Neural crest cell (in vitro differentiated cells): ENCODE data around the gene GIMAP5. TPM values are rescaled to one million over a fixed set of nuclear protein-coding genes. Genes with fewer than 3 reads are reported as not detected.

Experiments
- DNase-seq: peaks from one replicate; pipeline ENCODE4 v3.0.0; 2021; ENCODE audit warnings: low read depth, mixed read lengths, low spot score
- H3K27ac Mint-ChIP-seq: one replicate; pipeline ENCODE4 v1.8.0; 2021; ENCODE audit warnings: mild to moderate bottlenecking, mixed read lengths; ENCODE audit not compliant: unreplicated experiment
- H3K27me3 Mint-ChIP-seq: 2 replicates; pipeline ENCODE4 v1.8.0; 2021; ENCODE audit warnings: low read depth, mild to moderate bottlenecking, mixed read lengths
- H3K36me3 Mint-ChIP-seq: 2 replicates; pipeline ENCODE4 v1.8.0; 2021; ENCODE audit warnings: low read depth, mild to moderate bottlenecking, mixed read lengths
- H3K4me1 Mint-ChIP-seq: 2 replicates; pipeline ENCODE4 v1.8.0; 2021; ENCODE audit warnings: mixed read lengths
- H3K4me3 Mint-ChIP-seq: one replicate; pipeline ENCODE4 v1.8.0; 2021; ENCODE audit warnings: mild to moderate bottlenecking, mixed read lengths
- H3K9me3 Mint-ChIP-seq: 2 replicates; pipeline ENCODE4 v1.8.0; 2021; ENCODE audit warnings: mixed read lengths
- total RNA-seq: library from RNA; stranded (reverse); gene quantifications from 2 replicates; pipeline ENCODE4 v1.2.1, GENCODE V29; 2021
- TF ChIP-seq, protein P1 (sequence below): fragments of 200-600 bp; sonication (generic); conservative IDR thresholded peaks from 2 replicates; pipeline ENCODE4 v1.5.0; 2021; ENCODE audit warnings: antibody characterized with exemption, mild to moderate bottlenecking

The GIMAP5 gene
- total RNA-seq, 1 donor from 2014 or later = 0.19 TPM

DNA sequence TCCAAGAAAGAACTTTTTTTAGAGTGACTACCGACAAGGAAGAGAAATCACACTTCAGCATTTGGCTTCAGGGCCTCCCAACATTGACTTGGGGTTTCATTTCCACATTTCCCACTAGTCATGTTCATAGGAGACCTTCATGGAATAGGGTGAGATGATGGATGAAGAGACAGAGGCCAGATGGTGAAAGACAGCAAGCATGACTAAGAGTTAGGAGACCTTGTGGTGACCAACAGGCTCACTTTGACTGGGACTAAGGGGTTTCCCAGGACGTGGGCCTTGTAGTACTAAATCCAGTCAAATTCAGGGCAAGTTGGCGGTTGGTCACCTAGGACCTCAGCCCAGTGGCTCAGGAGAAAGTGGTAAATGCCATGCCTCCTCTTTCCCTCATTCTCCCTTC is 3.0 kb upstream of the GIMAP5 start:
- Mint-ChIP-seq H3K4me3 (no peak overlapping the region), H3K27ac (no peak overlapping the region), H3K27me3 (peaks cover 26% of the 10 kb centered on the region), H3K36me3 (no peaks in the 10 kb centered on the region), H3K9me3 (no peaks in the 10 kb centered on the region), H3K4me1 (peaks cover 16% of the 10 kb centered on the region)
- TF ChIP-seq, protein P1, sequence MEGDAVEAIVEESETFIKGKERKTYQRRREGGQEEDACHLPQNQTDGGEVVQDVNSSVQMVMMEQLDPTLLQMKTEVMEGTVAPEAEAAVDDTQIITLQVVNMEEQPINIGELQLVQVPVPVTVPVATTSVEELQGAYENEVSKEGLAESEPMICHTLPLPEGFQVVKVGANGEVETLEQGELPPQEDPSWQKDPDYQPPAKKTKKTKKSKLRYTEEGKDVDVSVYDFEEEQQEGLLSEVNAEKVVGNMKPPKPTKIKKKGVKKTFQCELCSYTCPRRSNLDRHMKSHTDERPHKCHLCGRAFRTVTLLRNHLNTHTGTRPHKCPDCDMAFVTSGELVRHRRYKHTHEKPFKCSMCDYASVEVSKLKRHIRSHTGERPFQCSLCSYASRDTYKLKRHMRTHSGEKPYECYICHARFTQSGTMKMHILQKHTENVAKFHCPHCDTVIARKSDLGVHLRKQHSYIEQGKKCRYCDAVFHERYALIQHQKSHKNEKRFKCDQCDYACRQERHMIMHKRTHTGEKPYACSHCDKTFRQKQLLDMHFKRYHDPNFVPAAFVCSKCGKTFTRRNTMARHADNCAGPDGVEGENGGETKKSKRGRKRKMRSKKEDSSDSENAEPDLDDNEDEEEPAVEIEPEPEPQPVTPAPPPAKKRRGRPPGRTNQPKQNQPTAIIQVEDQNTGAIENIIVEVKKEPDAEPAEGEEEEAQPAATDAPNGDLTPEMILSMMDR = no peak
- DNase-seq = no peak

DNA sequence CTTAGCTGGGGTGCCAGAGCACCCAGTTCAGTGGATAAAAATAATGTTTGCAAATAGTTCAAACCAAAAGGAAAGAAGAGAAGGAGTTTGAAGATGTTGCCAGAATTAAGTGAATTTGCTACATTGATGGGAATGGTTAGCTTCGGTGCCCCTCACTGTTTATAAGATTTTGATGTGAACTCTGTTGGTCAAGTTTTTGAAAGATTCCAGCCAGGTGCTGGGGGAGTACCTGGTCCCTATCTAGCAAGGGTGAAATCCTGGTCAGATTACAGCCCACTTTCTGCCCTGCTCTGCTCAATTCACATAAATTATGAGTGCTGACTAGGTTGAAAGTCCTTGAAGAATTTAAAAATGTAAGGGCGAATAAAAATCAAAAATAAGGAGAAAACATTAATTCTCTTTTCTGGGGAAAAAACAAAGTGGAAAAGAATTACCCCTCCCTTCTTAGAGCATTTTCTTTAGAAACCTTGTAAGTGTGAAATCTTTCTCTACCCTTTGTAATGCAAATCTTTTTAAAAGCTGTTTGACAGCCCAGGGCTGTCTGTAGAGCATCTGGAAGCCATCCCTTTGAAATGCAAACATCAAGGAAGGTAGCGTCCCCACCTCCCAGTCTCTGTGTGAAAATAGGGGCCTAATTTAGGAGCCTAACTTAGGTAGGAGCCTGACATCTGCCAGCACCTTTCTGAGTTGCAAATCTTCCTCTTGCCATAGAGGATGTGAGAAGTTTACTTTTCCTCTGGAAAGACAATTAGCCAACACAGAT is 1.4 kb upstream of the GIMAP5 start:
- Mint-ChIP-seq H3K4me3 (no peak overlapping the region), H3K9me3 (no peaks in the 10 kb centered on the region), H3K4me1 (peaks cover 16% of the 10 kb centered on the region)

DNA sequence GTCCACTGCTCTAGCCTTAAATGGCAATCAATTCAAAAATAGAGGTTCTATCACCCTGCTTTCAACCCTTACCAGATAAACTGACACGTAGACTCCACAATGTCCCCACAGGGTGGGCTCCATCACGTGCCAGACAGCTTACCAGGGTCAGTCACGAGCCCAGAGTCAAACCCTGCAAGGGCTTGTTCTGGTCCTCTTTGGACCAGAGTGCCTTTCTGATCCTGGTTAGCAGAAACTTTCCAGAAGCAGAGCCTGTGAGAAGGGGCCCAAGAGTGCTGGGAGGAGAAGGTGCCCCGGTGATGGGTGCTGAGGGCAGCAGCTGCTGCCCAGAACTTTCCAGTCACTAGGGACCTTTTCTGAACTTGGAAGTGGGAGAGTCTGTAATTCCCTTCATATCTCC is 354 bp upstream of the GIMAP5 start:
- H3K27me3 Mint-ChIP-seq = peaks cover 25% of the 10 kb centered on the region
- peaks cover 16% of the 10 kb centered on the region for H3K4me1 Mint-ChIP-seq
- DNase-seq = no peak
- no peak overlapping the region for H3K27ac Mint-ChIP-seq
- no peaks in the 10 kb centered on the region for H3K36me3 Mint-ChIP-seq
- H3K4me3 Mint-ChIP-seq = no peak overlapping the region
- TF ChIP-seq, protein P1 = no peak
- H3K9me3 Mint-ChIP-seq = no peaks in the 10 kb centered on the region

More for the DNA sequence above, 1.4 kb upstream of the GIMAP5 start:
- Mint-ChIP-seq H3K27ac (no peak overlapping the region), H3K27me3 (peaks cover 27% of the 10 kb centered on the region), H3K36me3 (no peaks in the 10 kb centered on the region)
- TF ChIP-seq, protein P1 = no peak
- no peak for DNase-seq

DNA sequence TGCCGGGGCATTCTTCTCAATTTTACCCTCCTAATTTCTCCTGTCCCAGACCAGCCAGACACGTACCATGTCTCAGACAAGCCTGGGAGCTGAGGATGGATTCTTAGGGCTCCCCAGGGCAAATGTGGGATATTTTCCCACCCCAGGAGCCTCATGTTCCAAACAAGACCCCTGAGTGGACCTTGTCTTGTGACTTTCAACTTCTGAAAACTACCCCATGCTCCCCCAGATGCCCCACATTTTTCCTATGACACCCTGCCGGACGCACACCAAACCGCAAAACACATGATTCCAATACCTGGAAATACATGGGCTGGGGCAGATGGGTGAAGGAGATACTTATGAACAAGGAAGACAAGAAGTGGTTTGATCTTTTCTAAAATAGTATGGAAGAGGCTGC is 874 bp downstream of the GIMAP5 start:
- Mint-ChIP-seq H3K4me1 (peaks cover 16% of the 10 kb centered on the region), H3K9me3 (no peaks in the 10 kb centered on the region), H3K4me3 (no peak overlapping the region), H3K27ac (no peak overlapping the region), H3K36me3 (no peaks in the 10 kb centered on the region), H3K27me3 (peaks cover 22% of the 10 kb centered on the region)
- TF ChIP-seq, protein P1 = no peak
- no peak for DNase-seq

DNA sequence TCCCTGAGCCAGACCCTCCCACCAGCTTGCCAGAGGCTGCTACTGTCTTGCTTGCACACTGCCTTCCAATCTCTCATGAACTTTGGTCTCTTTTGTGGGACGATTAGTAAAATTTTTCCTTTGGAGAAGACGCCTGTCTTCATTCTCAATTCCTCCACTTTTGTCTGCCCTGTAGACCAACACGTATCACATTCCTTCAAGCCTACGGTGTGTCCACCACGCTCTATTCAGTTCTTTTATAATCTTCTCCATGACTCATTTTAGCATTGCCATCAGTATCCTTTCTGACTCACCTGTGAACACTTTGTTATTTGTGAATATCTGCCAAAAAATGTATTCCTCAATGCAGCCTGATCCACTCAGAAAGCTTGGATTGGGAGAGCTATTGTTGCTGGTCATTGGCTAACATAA is 1.4 kb downstream of the GIMAP5 start:
- peaks cover 16% of the 10 kb centered on the region for H3K4me1 Mint-ChIP-seq
- H3K9me3 Mint-ChIP-seq = no peaks in the 10 kb centered on the region
- H3K4me3 Mint-ChIP-seq = no peak overlapping the region
- no peak overlapping the region for H3K27ac Mint-ChIP-seq
- no peak for DNase-seq
- peaks cover 22% of the 10 kb centered on the region for H3K27me3 Mint-ChIP-seq
- no peaks in the 10 kb centered on the region for H3K36me3 Mint-ChIP-seq
- TF ChIP-seq, protein P1 = no peak
